Neural crest cell (in vitro differentiated cells): Measurements from ENCODE around the gene MRPL58. TPM values are rescaled to one million over a fixed set of nuclear protein-coding genes. Genes with fewer than 3 reads are reported as not detected.

ENCODE experiments used
- DNase-seq: peaks from one replicate; pipeline ENCODE4 v3.0.0; 2021; ENCODE audit warnings: low read depth, mixed read lengths, low spot score
- H3K27ac Mint-ChIP-seq: one replicate; pipeline ENCODE4 v1.8.0; 2021; ENCODE audit warnings: mild to moderate bottlenecking, mixed read lengths; ENCODE audit not compliant: unreplicated experiment
- H3K27me3 Mint-ChIP-seq: 2 replicates; pipeline ENCODE4 v1.8.0; 2021; ENCODE audit warnings: low read depth, mild to moderate bottlenecking, mixed read lengths
- H3K36me3 Mint-ChIP-seq: 2 replicates; pipeline ENCODE4 v1.8.0; 2021; ENCODE audit warnings: low read depth, mild to moderate bottlenecking, mixed read lengths
- H3K4me1 Mint-ChIP-seq: 2 replicates; pipeline ENCODE4 v1.8.0; 2021; ENCODE audit warnings: mixed read lengths
- H3K4me3 Mint-ChIP-seq: one replicate; pipeline ENCODE4 v1.8.0; 2021; ENCODE audit warnings: mild to moderate bottlenecking, mixed read lengths
- H3K9me3 Mint-ChIP-seq: 2 replicates; pipeline ENCODE4 v1.8.0; 2021; ENCODE audit warnings: mixed read lengths
- total RNA-seq: library from RNA; stranded (reverse); gene quantifications from 2 replicates; pipeline ENCODE4 v1.2.1, GENCODE V29; 2021
- TF ChIP-seq, protein P1 (sequence below): fragments of 200-600 bp; sonication (generic); conservative IDR thresholded peaks from 2 replicates; pipeline ENCODE4 v1.5.0; 2021; ENCODE audit warnings: antibody characterized with exemption, mild to moderate bottlenecking

The MRPL58 gene
- total RNA-seq, 1 donor from 2014 or later: 35.3 TPM

DNA sequence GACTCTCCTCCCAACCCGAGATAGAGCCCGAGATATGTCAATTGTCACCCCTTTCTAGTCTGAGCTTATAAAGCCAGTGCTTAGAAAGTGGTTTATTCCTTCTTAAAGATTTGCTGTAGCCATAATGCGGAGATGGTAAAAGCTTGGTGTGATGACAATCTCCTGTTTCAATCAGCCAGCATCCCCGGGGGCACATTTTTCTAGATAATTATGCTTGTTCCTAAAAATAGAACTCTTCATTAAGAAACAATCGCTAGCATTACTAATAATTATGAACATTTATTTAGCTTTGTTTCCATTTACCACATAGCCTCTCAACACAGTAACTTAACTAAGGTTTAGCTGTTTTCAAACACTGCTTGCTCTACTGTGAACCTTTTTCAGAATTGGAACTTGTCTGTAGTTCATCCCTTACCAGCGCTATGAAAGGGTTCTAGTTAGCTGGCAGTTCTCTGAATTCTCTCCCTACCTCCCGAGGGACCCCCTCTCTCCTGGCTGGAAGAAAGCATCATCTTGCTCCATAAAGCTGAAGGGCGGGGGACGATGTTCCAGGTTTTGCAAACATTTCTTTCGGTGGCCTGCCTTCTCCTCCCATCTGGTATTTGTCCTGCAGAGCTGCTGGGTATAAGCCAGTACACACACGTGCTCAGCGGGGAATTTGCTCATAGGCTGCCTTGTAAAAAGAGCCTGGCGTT is 922 bp upstream of the MRPL58 start:
- TF ChIP-seq, protein P1, sequence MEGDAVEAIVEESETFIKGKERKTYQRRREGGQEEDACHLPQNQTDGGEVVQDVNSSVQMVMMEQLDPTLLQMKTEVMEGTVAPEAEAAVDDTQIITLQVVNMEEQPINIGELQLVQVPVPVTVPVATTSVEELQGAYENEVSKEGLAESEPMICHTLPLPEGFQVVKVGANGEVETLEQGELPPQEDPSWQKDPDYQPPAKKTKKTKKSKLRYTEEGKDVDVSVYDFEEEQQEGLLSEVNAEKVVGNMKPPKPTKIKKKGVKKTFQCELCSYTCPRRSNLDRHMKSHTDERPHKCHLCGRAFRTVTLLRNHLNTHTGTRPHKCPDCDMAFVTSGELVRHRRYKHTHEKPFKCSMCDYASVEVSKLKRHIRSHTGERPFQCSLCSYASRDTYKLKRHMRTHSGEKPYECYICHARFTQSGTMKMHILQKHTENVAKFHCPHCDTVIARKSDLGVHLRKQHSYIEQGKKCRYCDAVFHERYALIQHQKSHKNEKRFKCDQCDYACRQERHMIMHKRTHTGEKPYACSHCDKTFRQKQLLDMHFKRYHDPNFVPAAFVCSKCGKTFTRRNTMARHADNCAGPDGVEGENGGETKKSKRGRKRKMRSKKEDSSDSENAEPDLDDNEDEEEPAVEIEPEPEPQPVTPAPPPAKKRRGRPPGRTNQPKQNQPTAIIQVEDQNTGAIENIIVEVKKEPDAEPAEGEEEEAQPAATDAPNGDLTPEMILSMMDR: no peak
- peaks cover 30% of the 10 kb centered on the region for H3K4me1 Mint-ChIP-seq

DNA sequence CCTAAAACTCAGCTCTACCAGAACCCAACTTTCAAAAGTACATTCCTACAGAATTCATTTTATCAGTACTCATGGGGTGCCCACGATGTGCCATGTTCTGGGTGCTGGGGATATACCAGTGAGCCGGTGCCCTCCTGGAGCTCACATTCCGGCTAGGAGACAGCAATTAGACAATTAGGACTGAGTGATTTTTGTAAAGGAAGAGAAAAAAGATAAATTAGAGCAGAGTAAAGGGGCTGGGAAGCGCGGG is 449 bp upstream of the MRPL58 start:
- TF ChIP-seq, protein P1: no peak
- H3K36me3 Mint-ChIP-seq: peaks cover 3% of the 10 kb centered on the region
- peak overlapping the region; percentile 97 for H3K4me3 Mint-ChIP-seq
- no peaks in the 10 kb centered on the region for H3K27me3 Mint-ChIP-seq
- no peak for DNase-seq
- peak overlapping the region; percentile 98 for H3K27ac Mint-ChIP-seq
- no peaks in the 10 kb centered on the region for H3K9me3 Mint-ChIP-seq
- H3K4me1 Mint-ChIP-seq: peaks cover 30% of the 10 kb centered on the region

More for the DNA sequence above, 922 bp upstream of the MRPL58 start:
- Mint-ChIP-seq H3K36me3 (peaks cover 3% of the 10 kb centered on the region), H3K27ac (peak overlapping the region; percentile 98), H3K4me3 (peak overlapping the region; percentile 97), H3K9me3 (no peaks in the 10 kb centered on the region), H3K27me3 (no peaks in the 10 kb centered on the region)
- DNase-seq: no peak

DNA sequence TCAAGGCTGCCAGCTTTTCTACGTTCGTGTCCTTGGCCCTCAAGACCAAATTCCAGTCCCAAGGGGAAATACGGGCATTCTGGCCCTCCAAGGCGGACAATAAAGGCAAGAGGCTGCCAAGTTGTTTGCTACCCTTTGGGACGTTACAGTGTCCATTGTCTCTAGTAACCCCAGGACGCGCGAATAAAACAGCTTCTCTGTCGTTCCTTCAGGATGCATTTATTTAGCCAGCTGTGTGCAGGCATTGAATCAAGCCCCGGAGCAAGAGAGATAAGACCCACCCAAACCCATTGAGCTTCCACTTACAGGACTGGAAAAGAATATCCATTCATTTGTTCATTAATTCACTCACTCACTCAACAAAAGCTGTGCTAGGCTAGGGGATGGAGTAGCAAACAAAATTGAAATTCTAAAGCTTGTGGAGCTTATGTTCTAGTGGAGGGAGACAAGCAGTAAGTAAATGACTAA is 656 bp downstream of the MRPL58 start:
- DNase-seq: no peak
- Mint-ChIP-seq H3K4me3 (peak overlapping the region; percentile 97), H3K27ac (peak overlapping the region; percentile 97), H3K9me3 (no peaks in the 10 kb centered on the region), H3K4me1 (peaks cover 30% of the 10 kb centered on the region), H3K27me3 (no peaks in the 10 kb centered on the region), H3K36me3 (peaks cover 3% of the 10 kb centered on the region)
- TF ChIP-seq, protein P1: no peak

DNA sequence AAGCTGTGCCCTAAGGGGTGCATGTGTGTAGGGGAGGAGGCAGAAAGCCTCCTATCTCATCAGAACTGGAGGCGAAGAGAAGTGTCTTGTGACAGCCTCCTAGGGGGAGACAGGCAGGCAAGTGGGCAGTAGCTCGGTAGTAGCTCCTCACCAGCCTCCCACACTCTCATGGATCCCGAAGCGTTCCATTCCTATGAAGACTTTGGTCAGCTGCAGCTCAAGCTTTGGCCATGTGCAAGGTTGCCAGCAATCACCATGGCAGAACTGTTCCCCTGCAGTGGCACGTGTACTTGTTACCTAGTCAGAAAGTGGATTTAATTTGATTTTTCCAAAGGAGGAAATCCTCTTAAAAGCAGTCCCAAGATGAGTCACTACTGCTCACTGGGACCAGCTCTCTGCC is 6.7 kb downstream of the MRPL58 start:
- H3K4me3 Mint-ChIP-seq: no peak overlapping the region
- no peak overlapping the region for H3K27ac Mint-ChIP-seq
- no peaks in the 10 kb centered on the region for H3K27me3 Mint-ChIP-seq
- H3K9me3 Mint-ChIP-seq: no peaks in the 10 kb centered on the region
- peaks cover 4% of the 10 kb centered on the region for H3K4me1 Mint-ChIP-seq
- TF ChIP-seq, protein P1: no peak
- peaks cover 15% of the 10 kb centered on the region for H3K36me3 Mint-ChIP-seq
- DNase-seq: no peak

DNA sequence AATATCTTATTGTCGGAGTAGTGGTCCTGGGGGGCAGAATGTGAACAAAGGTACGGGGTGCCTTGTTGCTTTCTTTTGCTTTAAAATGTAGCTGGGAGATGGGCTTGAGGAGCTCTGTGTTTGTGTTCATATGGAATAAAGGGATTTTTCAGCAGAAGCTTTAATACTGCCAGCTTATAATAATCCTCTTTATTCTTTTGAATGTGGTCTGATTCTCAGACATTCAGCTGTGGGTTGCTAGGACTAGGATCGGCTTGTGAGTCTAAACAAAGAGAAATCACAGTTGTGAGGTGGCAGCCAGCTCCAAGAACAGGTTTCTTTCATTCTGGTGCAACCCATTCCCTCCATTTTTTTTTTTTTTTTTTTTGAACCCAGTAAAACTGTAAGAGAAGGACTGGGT is 7.2 kb downstream of the MRPL58 start:
- Mint-ChIP-seq H3K9me3 (no peaks in the 10 kb centered on the region), H3K36me3 (peaks cover 20% of the 10 kb centered on the region), H3K27ac (no peak overlapping the region), H3K4me1 (peaks cover 2% of the 10 kb centered on the region), H3K27me3 (no peaks in the 10 kb centered on the region), H3K4me3 (no peak overlapping the region)
- no peak for DNase-seq
- TF ChIP-seq, protein P1: no peak
